HuH-7.5 (cell line): ENCODE results near the gene ISCA2.
A peak's percentile ranks its signal among the peaks of the same experiment; 100 is the strongest.

ENCODE experiments used
- DNase-seq: peaks from one replicate; pipeline ENCODE4 v3.0.0; 2011; ENCODE audit warnings: low spot score

ISCA2 gene

GRCh38 chr14:74483321-74483720 lies 10.2 kb upstream of the ISCA2 start:
- DNase-seq, result no peak

- no peak for DNase-seq
Measured at GRCh38 chr14:74486164-74486563, 7.4 kb upstream of the ISCA2 start.

- no peak for DNase-seq
Measured at GRCh38 chr14:74488786-74489397, 4.7 kb upstream of the ISCA2 start.

- DNase-seq, result no peak
Measured at GRCh38 chr14:74490486-74490885, 3.1 kb upstream of the ISCA2 start.

- no peak for DNase-seq
Measured at GRCh38 chr14:74491956-74492775, 1.4 kb upstream of the ISCA2 start.

GRCh38 chr14:74492776-74493342 lies 706 bp upstream of the ISCA2 start, which contains the start of gene NPC2:
Gene NPC2 (minus strand): TSS chr14:74493305. CDS start chr14:74493274, 31 bp downstream.
- DNase-seq, result no peak

- DNase-seq, result no peak
Measured at GRCh38 chr14:74495356-74495755, 1.8 kb downstream of the ISCA2 start.

- DNase-seq, result no peak
Measured at GRCh38 chr14:74500417-74501134, 7.0 kb downstream of the ISCA2 start.

GRCh38 chr14:74501135-74501614 lies 7.6 kb downstream of the ISCA2 start:
- DNase-seq, result no peak

- no peak for DNase-seq
Measured at GRCh38 chr14:74501691-74502090, 8.1 kb downstream of the ISCA2 start.

- DNase-seq, result peak; percentile 52
Measured at GRCh38 chr14:74502236-74503019, 8.9 kb downstream of the ISCA2 start.

GRCh38 chr14:74503291-74503937 lies 9.8 kb downstream of the ISCA2 start:
- DNase-seq, result no peak

- DNase-seq, result no peak
Measured at GRCh38 chr14:74503938-74504335, 10.4 kb downstream of the ISCA2 start.

GRCh38 chr14:74504412-74504811 lies 10.8 kb downstream of the ISCA2 start:
- DNase-seq, result no peak

GRCh38 chr14:74504874-74505720 lies 11.5 kb downstream of the ISCA2 start:
- no peak for DNase-seq

- no peak for DNase-seq
Measured at GRCh38 chr14:74505831-74506230, 12.3 kb downstream of the ISCA2 start.

- no peak for DNase-seq
Measured at GRCh38 chr14:74506411-74506851, 12.9 kb downstream of the ISCA2 start.

GRCh38 chr14:74507085-74507484 lies 13.5 kb downstream of the ISCA2 start:
- DNase-seq, result no peak

- no peak for DNase-seq
Measured at GRCh38 chr14:74507840-74508239, 14.3 kb downstream of the ISCA2 start.

- no peak for DNase-seq
Measured at GRCh38 chr14:74508292-74508731, 14.7 kb downstream of the ISCA2 start.
